DMS 273 (cell line): ENCODE measurements around the gene AP4E1.
A peak's percentile ranks its signal among the peaks of the same experiment; 100 is the strongest.
"Not testable (repeated sequence)": the region's sequence is repeated elsewhere in the genome, so short reads cannot be mapped to it uniquely, and the experiment has no call there.

Experiments
- DNase-seq: peaks from one replicate; lab custom pipeline; 2025; ENCODE audit not compliant: unreplicated experiment; lab: John Stamatoyannopoulos, UW

AP4E1 gene

GRCh38 chr15:50908209-50909009 lies at the start of gene AP4E1:
TSS of gene AP4E1 (plus strand) at chr15:50908683. CDS start at chr15:50908779, 96 bp downstream.
- DNase-seq: peak; percentile 93

- no peak for DNase-seq
These were observed 47.7 kb upstream of the AP4E1 start for GRCh38 chr15:50860824-50861223.

- no peak for DNase-seq
These were observed 45.9 kb upstream of the AP4E1 start for GRCh38 chr15:50862553-50862952.

- DNase-seq: no peak
These were observed 43.6 kb upstream of the AP4E1 start for GRCh38 chr15:50864873-50865272.

GRCh38 chr15:50865515-50866353 lies 42.7 kb upstream of the AP4E1 start:
- no peak for DNase-seq

- DNase-seq: no peak
These were observed 36.7 kb upstream of the AP4E1 start for GRCh38 chr15:50871832-50872231.

- no peak for DNase-seq
These were observed 35.6 kb upstream of the AP4E1 start for GRCh38 chr15:50872832-50873426.

GRCh38 chr15:50873935-50874361 lies 34.5 kb upstream of the AP4E1 start:
- DNase-seq: no peak

GRCh38 chr15:50875238-50875637 lies 33.2 kb upstream of the AP4E1 start:
- not testable (repeated sequence) for DNase-seq

GRCh38 chr15:50876260-50876988 lies 32.1 kb upstream of the AP4E1 start:
- DNase-seq: no peak

GRCh38 chr15:50876989-50877360 lies 31.5 kb upstream of the AP4E1 start:
- peak; percentile 88 for DNase-seq

GRCh38 chr15:50879016-50879617 lies 29.4 kb upstream of the AP4E1 start:
- no peak for DNase-seq

GRCh38 chr15:50880206-50880605 lies 28.3 kb upstream of the AP4E1 start:
- DNase-seq: no peak

- no peak for DNase-seq
These were observed 27.8 kb upstream of the AP4E1 start for GRCh38 chr15:50880651-50881114.

GRCh38 chr15:50881121-50882048 lies 27.1 kb upstream of the AP4E1 start:
- DNase-seq: peak; percentile 16

GRCh38 chr15:50883903-50884302 lies 24.6 kb upstream of the AP4E1 start:
- no peak for DNase-seq

- no peak for DNase-seq
These were observed 23.9 kb upstream of the AP4E1 start for GRCh38 chr15:50884540-50884939.

- DNase-seq: no peak
These were observed 22.4 kb upstream of the AP4E1 start for GRCh38 chr15:50886139-50886467.

- no peak for DNase-seq
These were observed 21.7 kb upstream of the AP4E1 start for GRCh38 chr15:50886611-50887345.
